NAMALWA (cell line): ENCODE data around the gene GRIN3A.

Experiments used
- DNase-seq: peaks from one replicate; pipeline ENCODE4 v3.0.0-alpha.2; 2015; ENCODE audit warnings: low spot score

Gene GRIN3A

DNA sequence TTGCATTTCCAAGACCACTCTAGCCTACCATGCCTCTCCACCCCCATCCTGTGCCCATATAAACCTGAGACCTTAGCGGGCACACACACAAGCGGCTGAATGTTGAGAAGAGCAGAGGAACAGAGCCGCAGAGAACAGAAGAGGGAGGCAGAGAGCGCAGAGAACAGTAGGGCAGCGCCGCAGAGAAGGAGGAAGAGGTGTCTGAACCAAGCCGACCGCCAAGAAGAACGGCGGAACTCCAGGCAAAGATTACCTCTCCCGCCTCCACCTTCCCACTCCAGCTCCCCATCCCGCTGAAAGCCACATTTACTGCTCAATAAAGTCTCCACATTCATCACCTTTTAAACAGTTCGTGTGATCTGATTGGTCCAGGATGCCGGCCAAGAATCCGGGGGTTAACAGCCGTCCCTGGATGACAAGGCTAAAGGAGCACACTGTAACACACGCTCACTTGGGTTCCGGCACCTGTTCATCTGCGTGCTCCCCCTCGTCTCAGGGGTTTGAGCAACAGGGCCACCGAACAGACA, 33.2 kb downstream of the GRIN3A start:
- no peak for DNase-seq

- DNase-seq = no peak
These were observed 36.2 kb downstream of the GRIN3A start for GRCh38 chr9:101702257-101702656.

DNA sequence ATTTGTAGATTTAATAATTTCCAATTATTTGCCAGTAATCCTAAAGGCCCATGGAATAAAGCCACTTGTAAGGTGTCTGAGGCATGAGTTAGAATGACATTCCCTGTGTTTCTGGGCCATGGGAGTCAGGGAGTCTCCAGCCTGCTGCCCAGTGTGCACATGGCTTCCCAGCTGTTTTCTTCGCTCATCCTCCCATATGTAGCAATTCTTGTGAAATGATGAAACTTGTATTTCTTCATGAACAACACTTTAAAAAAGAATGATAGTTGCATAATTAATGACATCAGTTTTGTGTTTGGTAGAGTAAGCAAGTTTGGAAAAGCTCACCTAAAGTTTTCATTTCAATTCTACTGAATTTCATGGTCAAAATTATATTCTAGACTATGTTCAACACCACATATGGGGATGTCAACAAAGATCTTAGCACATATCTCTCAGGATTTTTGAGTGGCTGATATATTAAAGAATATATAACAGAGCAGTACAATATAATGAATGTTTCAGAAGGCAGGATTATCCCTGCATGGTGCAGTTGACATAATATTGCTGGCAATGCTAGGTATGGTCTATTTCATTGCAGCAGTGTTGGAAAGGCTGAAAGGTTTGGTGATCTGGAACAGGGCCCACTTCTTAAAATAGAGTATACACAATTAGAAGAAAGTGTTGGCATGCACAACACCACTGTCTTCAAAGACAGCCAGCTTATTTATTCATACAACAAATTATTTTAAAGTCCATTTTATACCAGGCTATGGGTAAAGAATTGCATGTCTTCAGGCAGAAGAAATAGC, 44.7 kb downstream of the GRIN3A start:
- no peak for DNase-seq

- no peak for DNase-seq
These were observed 46.8 kb downstream of the GRIN3A start for GRCh38 chr9:101691657-101692056.

DNA sequence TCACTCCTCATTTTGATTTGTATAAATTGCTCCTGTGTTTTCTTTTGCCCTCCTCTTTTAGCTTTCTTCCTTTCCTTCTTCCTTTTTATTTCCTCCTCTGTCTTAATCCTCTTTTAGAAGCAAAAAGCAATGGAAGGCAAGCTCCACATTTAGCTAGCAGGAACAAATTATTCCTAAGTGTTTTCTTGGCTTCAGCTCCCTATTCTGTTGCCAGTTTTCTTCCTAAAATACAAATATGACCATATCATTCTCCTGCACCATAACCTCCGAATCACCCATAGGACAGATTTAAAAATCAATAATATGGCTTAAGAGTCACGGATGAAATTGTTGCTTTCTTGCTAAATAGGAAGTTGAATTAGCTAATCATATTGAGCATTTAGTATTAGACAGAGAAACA, 49.4 kb downstream of the GRIN3A start:
- DNase-seq = no peak

- no peak for DNase-seq
These were observed 53.8 kb downstream of the GRIN3A start for GRCh38 chr9:101684665-101685064.

DNA sequence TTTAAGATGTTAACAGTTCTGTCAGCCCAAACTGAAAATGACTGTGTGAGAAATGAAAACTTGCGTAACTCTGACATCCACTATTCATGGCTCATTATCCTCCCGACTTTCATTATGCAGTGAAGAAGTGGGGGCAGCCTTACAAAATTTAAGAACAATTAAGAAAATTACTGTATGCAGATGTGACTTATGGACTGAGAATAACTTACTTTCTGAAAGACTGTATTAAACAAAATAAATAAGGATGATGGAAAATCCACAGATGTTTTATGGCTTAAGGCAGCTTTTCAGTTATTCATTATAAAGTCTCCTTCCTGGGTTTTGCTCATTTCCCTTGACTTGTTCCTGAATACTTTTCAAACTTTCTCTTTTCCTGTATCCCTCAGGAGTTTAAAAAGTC, 55.2 kb downstream of the GRIN3A start:
- DNase-seq = no peak

DNA sequence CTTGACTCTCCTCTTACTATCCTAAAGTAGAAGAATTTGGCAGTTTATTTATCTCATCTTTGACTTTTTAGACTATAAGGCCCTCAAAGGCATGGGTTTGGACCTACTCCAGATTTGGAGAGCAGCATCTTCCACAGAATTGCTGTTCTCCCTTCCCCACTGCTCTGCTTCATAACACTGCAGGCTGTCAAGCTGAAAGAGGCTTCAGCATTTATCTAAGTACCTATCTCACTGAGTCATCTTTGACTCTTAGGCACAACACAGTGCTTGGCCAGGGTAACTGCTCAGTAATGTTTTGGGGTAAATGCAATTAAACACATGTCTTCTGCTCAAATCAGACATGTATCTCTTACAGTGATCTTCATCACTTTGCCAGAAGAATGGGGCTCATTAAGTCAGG, 60.6 kb downstream of the GRIN3A start:
- DNase-seq = no peak

GRCh38 chr9:101675341-101675740, 63.1 kb downstream of the GRIN3A start:
- no peak for DNase-seq

- no peak for DNase-seq
These were observed 64.3 kb downstream of the GRIN3A start for GRCh38 chr9:101674165-101674564.

- no peak for DNase-seq
These were observed 64.8 kb downstream of the GRIN3A start for GRCh38 chr9:101673642-101674041.

DNA sequence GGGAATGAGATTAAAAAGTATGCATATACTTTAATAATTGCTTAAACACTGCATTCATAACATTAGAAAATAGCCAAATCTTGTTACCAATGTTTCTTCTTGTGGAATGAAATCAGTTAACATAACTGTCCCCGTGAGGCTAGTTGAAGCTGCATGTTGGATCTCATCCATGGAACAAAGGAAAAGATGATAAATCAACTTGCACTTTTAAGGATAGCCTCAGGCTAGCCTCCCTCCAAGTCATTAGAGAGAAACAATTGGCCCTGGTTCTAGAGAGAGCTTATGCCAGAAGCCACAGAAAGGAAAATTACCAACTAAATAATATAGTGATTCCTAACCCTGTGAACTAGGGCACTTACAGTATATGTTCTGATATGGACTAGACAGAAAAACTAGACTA, 66.9 kb downstream of the GRIN3A start:
- DNase-seq = no peak

DNA sequence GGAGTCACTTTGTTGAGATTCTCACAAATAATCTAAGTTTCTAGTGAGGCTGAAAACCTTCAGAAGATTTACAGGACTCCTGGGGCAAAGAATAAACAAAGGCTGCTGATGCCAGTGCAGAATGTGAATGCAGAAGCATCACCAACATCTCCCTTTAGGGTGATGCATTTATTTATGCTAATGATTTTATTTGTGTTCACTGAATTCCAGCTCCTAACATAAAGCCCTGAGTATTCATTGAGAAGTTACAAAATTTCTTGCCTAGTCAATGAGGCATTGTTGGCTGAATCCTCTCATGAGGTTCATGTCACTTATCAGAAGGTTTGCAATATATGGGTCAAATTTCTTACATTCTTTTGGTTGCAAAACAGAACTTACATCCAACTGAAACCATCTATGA, 70.0 kb downstream of the GRIN3A start:
- DNase-seq = no peak

DNA sequence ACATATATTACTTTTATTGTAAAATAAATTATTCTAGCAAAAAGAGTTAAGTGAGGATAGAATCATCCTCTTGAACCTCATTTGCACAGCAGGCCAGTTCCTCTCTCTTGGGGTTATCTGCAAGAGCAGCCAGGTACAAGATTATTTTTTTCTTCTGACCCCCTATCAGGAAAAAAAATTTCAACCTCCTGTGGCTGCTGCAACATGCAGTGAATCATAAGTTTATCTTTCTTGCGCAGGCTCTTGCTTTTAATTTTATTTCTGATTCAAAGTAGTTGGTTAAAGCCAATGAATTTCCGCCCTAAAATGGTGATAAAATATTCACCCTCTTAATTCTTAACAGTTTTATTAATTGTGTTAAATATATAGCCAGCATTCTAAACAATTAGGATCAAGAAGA, 74.0 kb downstream of the GRIN3A start:
- DNase-seq = no peak

- no peak for DNase-seq
These were observed 85.8 kb downstream of the GRIN3A start for GRCh38 chr9:101652601-101653175.

- no peak for DNase-seq
These were observed 88.3 kb downstream of the GRIN3A start for GRCh38 chr9:101650142-101650541.

- no peak for DNase-seq
These were observed 90.0 kb downstream of the GRIN3A start for GRCh38 chr9:101648493-101648892.

DNA sequence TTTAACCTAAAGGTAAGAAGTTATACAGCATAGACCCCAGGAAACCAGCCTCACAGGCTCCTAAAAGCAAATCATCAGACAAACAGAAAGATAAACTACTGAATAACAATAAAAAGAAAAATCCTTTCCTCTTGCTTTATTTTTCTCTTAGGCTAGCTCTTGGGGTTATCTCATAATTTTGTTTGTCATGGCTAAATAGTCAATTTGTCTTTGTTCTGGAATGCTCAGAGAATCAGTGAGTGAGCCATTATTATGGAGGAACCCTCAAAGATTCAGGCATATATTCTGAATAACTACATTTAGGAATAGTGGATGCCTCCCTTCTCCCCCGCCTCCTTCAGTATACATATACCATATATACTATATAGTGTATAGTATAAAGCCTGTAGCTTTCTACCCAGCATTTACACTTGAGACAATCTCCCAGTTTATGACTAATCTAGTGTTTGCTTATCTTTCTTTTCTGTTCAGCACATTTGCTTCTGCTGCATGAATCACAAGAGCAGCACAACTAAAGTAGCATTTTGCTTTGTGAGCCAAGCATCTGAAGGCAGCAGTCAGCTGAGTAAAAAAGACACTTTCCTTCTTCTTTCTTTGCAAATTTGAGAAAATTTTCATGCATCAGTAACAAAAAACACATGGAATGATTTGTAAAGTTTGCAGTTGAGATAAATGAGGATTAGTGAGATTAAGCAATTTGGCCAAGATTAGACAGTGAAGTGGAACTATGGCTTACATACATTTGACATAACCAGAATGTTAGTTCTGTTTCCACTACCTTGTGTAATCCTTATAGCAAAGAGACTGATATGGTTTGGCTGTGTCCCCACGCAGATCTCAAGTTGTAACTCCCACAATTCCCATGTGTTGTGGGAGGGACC, 98.4 kb downstream of the GRIN3A start:
- no peak for DNase-seq

DNA sequence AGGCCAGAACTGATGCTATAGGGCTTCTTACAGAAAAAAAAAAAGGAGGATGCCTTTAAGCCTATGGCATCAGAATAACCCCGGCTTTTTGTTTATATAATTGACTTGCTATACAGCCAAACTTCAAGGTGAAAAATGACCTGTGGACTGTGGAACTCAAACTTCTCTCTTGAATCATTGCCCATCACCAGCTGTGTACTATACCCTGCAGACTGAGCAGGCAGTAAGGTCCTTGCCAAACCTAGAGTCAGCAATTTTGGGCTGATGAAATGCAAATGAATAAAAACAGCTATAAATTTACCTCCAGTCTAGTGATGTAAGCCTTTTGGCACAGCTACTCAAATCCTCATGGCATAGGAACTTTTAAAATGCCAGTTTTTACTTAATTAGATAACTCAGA, 99.1 kb downstream of the GRIN3A start:
- no peak for DNase-seq

GRCh38 chr9:101636247-101636646, 102.2 kb downstream of the GRIN3A start:
- no peak for DNase-seq

DNA sequence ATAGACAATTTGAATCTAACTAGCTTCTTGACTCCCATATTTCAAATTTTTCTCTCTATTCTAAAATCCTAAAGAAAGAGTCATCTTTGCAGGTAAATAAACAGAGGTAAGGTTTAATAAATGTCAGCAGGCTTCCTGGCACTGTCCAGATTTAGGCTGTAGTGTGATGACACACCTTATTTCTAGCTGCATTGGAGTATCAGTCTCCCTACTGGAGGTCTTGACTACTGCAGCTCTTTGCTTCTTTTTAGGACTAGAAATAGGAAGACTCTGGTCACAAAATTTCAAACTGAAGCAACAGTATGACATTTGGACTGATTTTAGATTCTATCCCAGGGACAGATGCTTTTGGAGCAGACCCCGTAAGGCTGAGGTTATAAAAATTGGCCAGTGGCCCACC, 103.0 kb downstream of the GRIN3A start:
- peak; percentile 12 for DNase-seq

DNA sequence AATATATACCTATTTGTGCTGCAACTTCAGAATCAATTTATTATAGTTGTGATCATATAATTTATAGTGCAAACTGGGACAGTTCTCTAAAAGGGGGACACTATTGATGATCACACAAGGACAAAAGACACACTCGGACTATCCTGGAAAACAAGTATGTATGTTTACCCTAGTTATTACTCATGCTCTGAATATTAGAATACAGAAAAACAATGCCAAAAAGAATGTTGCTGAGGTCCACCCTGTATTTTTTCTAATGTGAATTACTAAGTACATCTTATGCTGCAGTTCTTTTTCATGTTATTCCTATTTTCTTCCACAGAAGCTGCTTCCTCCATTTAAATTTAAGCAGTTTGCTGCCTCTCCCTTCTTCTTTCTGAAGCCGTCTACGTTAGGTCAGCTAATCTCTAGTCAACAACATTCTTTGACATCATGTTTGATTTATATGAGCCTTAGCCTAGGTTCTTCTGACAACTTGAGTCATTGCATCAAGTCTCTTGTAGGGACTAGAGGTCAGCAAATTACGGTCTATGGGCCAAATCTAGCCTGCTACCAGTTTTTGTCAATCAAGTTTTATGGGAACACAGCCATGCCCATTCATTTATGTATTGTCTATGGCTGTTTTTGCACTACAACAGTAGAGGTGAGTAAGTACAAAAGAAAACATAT, 103.6 kb downstream of the GRIN3A start:
- DNase-seq = no peak
